Smooth muscle cell (in vitro differentiated cells): ENCODE measurements around the gene EIF5. TPM values are rescaled to one million over a fixed set of nuclear protein-coding genes. Genes with fewer than 3 reads are reported as not detected.

Experiments used
- DNase-seq: peaks from one replicate; lab custom pipeline; 2025; ENCODE audit not compliant: unreplicated experiment; lab: John Stamatoyannopoulos, UW
- H2AFZ ChIP-seq: fragments of 200-600 bp; sonication (generic); 2 replicates; pipeline ENCODE4 v1.6.0; 2016; ENCODE audit warnings: antibody characterized with exemption, low read depth, mild to moderate bottlenecking
- H3F3A ChIP-seq: fragments of 200-600 bp; sonication (generic); 2 replicates; pipeline ENCODE4 v1.6.0; 2017; ENCODE audit warnings: antibody characterized with exemption, low read depth
- H3K27ac ChIP-seq: fragments of 200-600 bp; sonication (generic); 2 replicates; pipeline ENCODE4 v1.5.1; 2016; ENCODE audit warnings: low read depth, mild to moderate bottlenecking
- H3K27me3 ChIP-seq: fragments of 200-600 bp; sonication (generic); 2 replicates; pipeline ENCODE4 v1.6.1; 2016; ENCODE audit warnings: low read depth, mild to moderate bottlenecking
- H3K36me3 ChIP-seq: fragments of 200-600 bp; sonication (generic); 2 replicates; pipeline ENCODE4 v1.5.1; 2016; ENCODE audit warnings: low read depth
- H3K4me1 ChIP-seq: fragments of 200-600 bp; sonication (generic); 2 replicates; pipeline ENCODE4 v1.5.1; 2016; ENCODE audit warnings: low read depth
- H3K4me2 ChIP-seq: fragments of 200-600 bp; sonication (generic); 2 replicates; pipeline ENCODE4 v1.6.0; 2016; ENCODE audit warnings: mild to moderate bottlenecking
- H3K4me3 ChIP-seq: fragments of 200-600 bp; sonication (generic); 2 replicates; pipeline ENCODE4 v1.5.1; 2016; ENCODE audit warnings: mild to moderate bottlenecking
- H3K79me2 ChIP-seq: fragments of 200-600 bp; sonication (generic); 2 replicates; pipeline ENCODE4 v1.6.0; 2016; ENCODE audit warnings: low read depth, mild to moderate bottlenecking
- H3K9ac ChIP-seq: fragments of 200-600 bp; sonication (generic); 2 replicates; pipeline ENCODE4 v1.6.0; 2016; ENCODE audit warnings: low read depth
- H3K9me3 ChIP-seq: fragments of 200-600 bp; sonication (generic); replicated peaks from 2 replicates; pipeline ENCODE4 v1.5.1; 2016; ENCODE audit warnings: low read depth
- H4K20me1 ChIP-seq: fragments of 200-600 bp; sonication (generic); 2 replicates; pipeline ENCODE4 v1.6.0; 2016; ENCODE audit warnings: low read depth
- CTCF ChIP-seq: fragments of 200-600 bp; sonication (generic); IDR thresholded peaks from 2 replicates; pipeline ENCODE4 v1.5.1; 2017; ENCODE audit warnings: borderline replicate concordance, mild to moderate bottlenecking, antibody characterized with exemption; ENCODE audit not compliant: insufficient read depth, poor library complexity, severe bottlenecking
- WGBS: methylation state at CpG from one replicate; pipeline ENCODE4 v1.1.7; 2016; ENCODE audit warnings: low lambda C conversion rate; 5-methylcytosine and 5-hydroxymethylcytosine counted together
- polyA plus RNA-seq: library from polyadenylated mRNA; unstranded; fragments of >200 nt; fragmentation: Nextera tagmentation; extraction: Ambion mirVana; gene quantifications from 2 replicates; pipeline ENCODE4 v1.2.1, GENCODE V29; 2016
- total RNA-seq: library from RNA; depleted of rRNA; stranded (reverse); fragments of >200 nt; gene quantifications from 2 replicates; pipeline ENCODE4 v1.2.3, GENCODE V29; 2014

Gene EIF5
- total and polyA plus RNA-seq, 2 experiments from 2014 or later: 278 to 290 TPM

DNA sequence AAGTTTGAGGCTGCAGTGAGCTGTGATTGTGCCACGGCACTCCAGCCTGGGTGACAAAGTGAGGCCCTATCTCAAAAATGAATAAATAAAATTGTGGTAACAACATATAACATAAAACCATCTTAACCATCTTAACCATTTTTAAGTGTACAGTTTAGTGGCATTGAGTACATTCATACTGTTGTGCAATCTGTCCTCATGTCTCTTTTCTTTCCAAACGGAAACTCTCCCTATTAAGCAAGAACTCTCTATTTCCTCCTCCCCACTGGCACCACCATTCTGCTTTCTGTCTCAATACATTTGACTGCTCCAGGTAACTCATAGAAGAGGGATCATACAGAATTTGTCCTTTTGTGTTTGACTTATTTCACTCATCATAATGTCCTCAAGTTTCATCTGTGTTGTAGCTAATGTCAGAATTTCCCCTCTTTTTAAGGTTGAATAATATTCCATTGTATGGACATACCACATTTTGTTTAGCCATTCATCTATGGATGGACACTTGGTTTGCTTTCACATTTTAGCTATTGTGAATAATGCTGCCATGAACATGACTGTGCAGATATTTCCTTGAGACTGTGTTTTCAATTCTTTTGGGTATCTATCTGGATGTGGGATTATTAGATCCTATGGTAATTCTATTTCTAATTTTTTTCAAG is 46.8 kb downstream of the EIF5 start:
- H3K27ac ChIP-seq: no peak overlapping the region
- no peak for TF ChIP-seq CTCF
- DNase-seq: no peak
- H3F3A ChIP-seq: peaks cover 6% of the 10 kb centered on the region
- peaks cover 2% of the 10 kb centered on the region for H3K79me2 ChIP-seq
- no peaks in the 10 kb centered on the region for H3K27me3 ChIP-seq
- no peak overlapping the region for H3K9ac ChIP-seq
- no peaks in the 10 kb centered on the region for H3K4me1 ChIP-seq
- H3K4me3 ChIP-seq: no peak overlapping the region
- H4K20me1 ChIP-seq: peaks cover 4% of the 10 kb centered on the region
- no peaks in the 10 kb centered on the region for H3K9me3 ChIP-seq
- H2AFZ ChIP-seq: no peak overlapping the region
- H3K4me2 ChIP-seq: no peak overlapping the region
- no peaks in the 10 kb centered on the region for H3K36me3 ChIP-seq
- WGBS: 0% methylated on average over 2 of the region's 2 CpGs

- Histone ChIP-seq H2AFZ (no peak overlapping the region), H3K9ac (no peak overlapping the region), H3K4me1 (peaks cover 8% of the 10 kb centered on the region), H3K9me3 (no peaks in the 10 kb centered on the region), H3F3A (peaks cover 6% of the 10 kb centered on the region), H3K79me2 (peaks cover 17% of the 10 kb centered on the region), H4K20me1 (peaks cover 20% of the 10 kb centered on the region), H3K4me3 (no peak overlapping the region), H3K27me3 (no peaks in the 10 kb centered on the region), H3K4me2 (peak overlapping the region; percentile 54), H3K27ac (peak overlapping the region; percentile 55), H3K36me3 (no peaks in the 10 kb centered on the region)
- no peak for DNase-seq
- WGBS: 11% methylated on average over 4 of the region's 4 CpGs
- TF ChIP-seq CTCF: no peak
Observed at GRCh38 chr14:103382376-103382775, 48.3 kb downstream of the EIF5 start.

DNA sequence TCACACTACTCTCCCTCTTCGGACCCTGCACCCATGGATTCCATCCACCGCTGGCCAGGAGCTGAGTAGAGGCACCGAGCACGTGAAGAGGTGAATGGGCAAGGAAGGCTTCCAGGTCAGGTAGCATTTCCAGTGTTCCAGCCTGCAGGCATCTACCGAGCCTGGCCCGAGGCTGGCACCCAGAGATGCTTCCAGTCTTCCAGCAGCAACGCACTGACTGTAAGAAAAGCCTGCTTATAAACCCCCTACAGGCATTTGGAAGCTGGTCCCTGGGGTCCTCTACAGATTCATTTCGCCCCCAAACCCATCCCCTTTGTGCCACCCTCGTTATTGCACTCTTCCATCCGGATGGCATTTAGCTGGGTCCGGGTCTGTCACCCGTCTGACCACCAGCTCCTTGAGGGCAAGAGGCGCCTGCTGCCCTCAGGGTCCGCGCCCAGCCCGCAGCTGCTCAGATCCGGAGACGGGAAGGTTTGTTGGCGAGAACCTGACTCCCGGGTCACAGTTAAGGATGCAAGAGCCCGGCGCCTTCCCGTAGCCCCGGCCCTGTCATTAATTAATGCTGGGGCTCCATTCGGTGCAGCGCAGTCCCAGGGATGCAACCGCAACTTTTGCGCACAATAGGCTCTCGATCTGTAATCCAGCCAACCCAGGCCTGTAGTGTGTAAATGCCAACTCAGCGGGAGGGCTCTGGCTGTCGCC is 50.6 kb downstream of the EIF5 start:
- H3K79me2 ChIP-seq: peaks cover 39% of the 10 kb centered on the region
- 16% methylated on average over 31 of the region's 31 CpGs for WGBS

More for the DNA sequence above, 50.6 kb downstream of the EIF5 start:
- H2AFZ ChIP-seq: peak overlapping the region; percentile 92
- H4K20me1 ChIP-seq: peaks cover 42% of the 10 kb centered on the region
- peaks cover 19% of the 10 kb centered on the region for H3K4me1 ChIP-seq
- H3K9me3 ChIP-seq: no peaks in the 10 kb centered on the region
- no peak for DNase-seq
- H3F3A ChIP-seq: peaks cover 6% of the 10 kb centered on the region
- peak overlapping the region; percentile 96 for H3K27ac ChIP-seq
- TF ChIP-seq CTCF: no peak
- H3K4me3 ChIP-seq: peak overlapping the region; percentile 87
- H3K27me3 ChIP-seq: no peaks in the 10 kb centered on the region
- peak overlapping the region; percentile 96 for H3K4me2 ChIP-seq
- peak overlapping the region; percentile 53 for H3K9ac ChIP-seq
- no peaks in the 10 kb centered on the region for H3K36me3 ChIP-seq
